ENCODE data around the gene PLD1.

GRCh38 chr3:171805687-171806086 is 4.6 kb downstream of the PLD1 start:
- TF ChIP-seq IKZF1 (conservative IDR thresholded peaks at IDR 0.05), result no peak
- no peak for TF ChIP-seq BCLAF1 (IDR thresholded peaks at IDR 0.05)
- no peak for TF ChIP-seq POLR2A (IDR thresholded peaks at IDR 0.05; ENCODE audit: low read depth, low read length)
- no peak for TF ChIP-seq RAD51 (IDR thresholded peaks at IDR 0.05)
- TF ChIP-seq NR2C2 (IDR thresholded peaks at IDR 0.05; ENCODE audit: borderline replicate concordance, control insufficient read depth, insufficient read length, low read depth), result no peak
- no peak for TF ChIP-seq CTCF (IDR thresholded peaks at IDR 0.05 in 2 of 3, conservative IDR thresholded peaks at IDR 0.05 in 1 of 3; ENCODE audit: control insufficient read depth in 2 of 3, extremely low read depth in 1 of 3, insufficient read depth in 1 of 3, low read depth in 3 of 3, low read length in 3 of 3)
- no peak for TF ChIP-seq EZH2 (IDR thresholded peaks at IDR 0.05; ENCODE audit: borderline replicate concordance, control insufficient read depth, low read depth, low read length)

Data from GM12878 (cell line).